GM18873 (cell line): ENCODE measurements around the gene BAZ1B.
"Not testable (repeated sequence)": the region's sequence is repeated elsewhere in the genome, so short reads cannot be mapped to it uniquely, and the experiment has no call there.

ENCODE experiments used
- ATAC-seq: cut with Tn5 transposase; IDR thresholded peaks from one replicate; pipeline ENCODE4 v1.9.1; 2021; ENCODE audit warnings: mild to moderate bottlenecking, moderate library complexity, moderate number of reproducible peaks; ENCODE audit not compliant: unreplicated experiment, low FRiP score

The BAZ1B gene

GRCh38 chr7:73512018-73512780 lies 9.9 kb downstream of the BAZ1B start:
- ATAC-seq: no peak

- ATAC-seq: no peak
Measured at GRCh38 chr7:73509463-73509862, 12.6 kb downstream of the BAZ1B start.

- ATAC-seq: no peak
Measured at GRCh38 chr7:73507556-73507955, 14.5 kb downstream of the BAZ1B start.

GRCh38 chr7:73504920-73505319 lies 17.2 kb downstream of the BAZ1B start:
- ATAC-seq: no peak

GRCh38 chr7:73504017-73504416 lies 18.1 kb downstream of the BAZ1B start:
- ATAC-seq: no peak

GRCh38 chr7:73503229-73503628 lies 18.9 kb downstream of the BAZ1B start:
- ATAC-seq: no peak

GRCh38 chr7:73496626-73497025 lies 25.5 kb downstream of the BAZ1B start:
- ATAC-seq: no peak

GRCh38 chr7:73495507-73495906 lies 26.6 kb downstream of the BAZ1B start:
- ATAC-seq: not testable (repeated sequence)

GRCh38 chr7:73489976-73490375 lies 32.1 kb downstream of the BAZ1B start:
- ATAC-seq: no peak

- no peak for ATAC-seq
Measured at GRCh38 chr7:73487486-73487885, 34.6 kb downstream of the BAZ1B start.

GRCh38 chr7:73483171-73483570 lies 38.9 kb downstream of the BAZ1B start:
- no peak for ATAC-seq

- no peak for ATAC-seq
Measured at GRCh38 chr7:73482746-73483145, 39.3 kb downstream of the BAZ1B start.

- ATAC-seq: not testable (repeated sequence)
Measured at GRCh38 chr7:73481521-73481920, 40.6 kb downstream of the BAZ1B start.

- ATAC-seq: no peak
Measured at GRCh38 chr7:73478549-73478948, 43.5 kb downstream of the BAZ1B start.

GRCh38 chr7:73477376-73477775 lies 44.7 kb downstream of the BAZ1B start:
- ATAC-seq: no peak

GRCh38 chr7:73470208-73470607 lies 51.9 kb downstream of the BAZ1B start:
- ATAC-seq: no peak

- not testable (repeated sequence) for ATAC-seq
Measured at GRCh38 chr7:73467046-73467445, 55.0 kb downstream of the BAZ1B start.

- ATAC-seq: no peak
Measured at GRCh38 chr7:73466112-73466511, 56.0 kb downstream of the BAZ1B start.

- ATAC-seq: no peak
Measured at GRCh38 chr7:73463966-73464365, 58.1 kb downstream of the BAZ1B start.

- ATAC-seq: no peak
Measured at GRCh38 chr7:73463260-73463659, 58.8 kb downstream of the BAZ1B start.

GRCh38 chr7:73461782-73462285 lies 60.3 kb downstream of the BAZ1B start:
- ATAC-seq: no peak

GRCh38 chr7:73454424-73454823 lies 67.7 kb downstream of the BAZ1B start:
- no peak for ATAC-seq
